ENCODE results near the gene TRIM33.

Gene TRIM33

DNA sequence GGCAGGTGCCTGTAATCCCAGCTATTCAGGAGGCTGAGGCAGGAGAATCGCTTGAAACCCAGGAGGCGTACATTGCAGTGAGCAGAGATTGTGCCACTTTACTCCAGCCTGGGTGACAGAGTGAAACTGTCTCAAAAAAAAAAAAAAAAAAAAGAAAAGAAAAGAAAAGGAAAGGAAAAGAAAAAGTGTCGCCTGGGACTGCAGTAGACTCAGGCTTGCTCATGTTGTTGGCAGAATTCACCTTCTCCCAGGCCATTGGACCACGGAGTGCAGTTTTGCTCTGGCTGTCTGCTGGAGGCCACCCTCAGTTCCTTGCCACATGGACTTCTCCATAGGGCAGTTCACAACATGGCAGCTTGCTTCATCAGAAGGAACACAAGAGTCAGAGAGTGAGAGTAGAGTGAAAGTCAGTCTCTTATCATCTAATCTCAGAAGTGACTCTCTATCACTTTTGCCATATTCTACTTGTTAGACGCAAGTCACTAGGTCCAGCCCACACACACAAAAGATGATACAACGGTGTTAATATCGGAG is 41.2 kb upstream of the TRIM33 start:
- no peak overlapping the region for H2BK15ac ChIP-seq (ENCODE audit: low read length)
- H3K4me2 ChIP-seq (ENCODE audit: insufficient read depth, low read length, poor library complexity, severe bottlenecking) = no peak overlapping the region
- WGBS, 2 donors (ENCODE audit: extremely low coverage in 2 of 2, insufficient read length in 2 of 2, insufficient replicate concordance in 1 of 2) = no CpG with 5 or more reads among the region's 7 CpGs
- H3K4me1 ChIP-seq (ENCODE audit: control insufficient read depth in 2 of 2, insufficient read depth in 1 of 2, low read depth in 1 of 2, low read length in 2 of 2) = no peaks in the 10 kb centered on the region
- H3K4me3 ChIP-seq (ENCODE audit: low read length in 2 of 2) = no peak overlapping the region
- no peak overlapping the region for H2BK5ac ChIP-seq (ENCODE audit: low read length)
- H3K27me3 ChIP-seq (ENCODE audit: control insufficient read depth in 3 of 3, insufficient read depth in 3 of 3, low read depth in 1 of 3, low read length in 3 of 3) = peaks cover 0 to 2% (median 0%) of the 10 kb centered on the region in 3 experiments
- no peak overlapping the region for H3K27ac ChIP-seq (replicated peaks; ENCODE audit: low read length)
- no peaks in the 10 kb centered on the region for H3K79me1 ChIP-seq (ENCODE audit: low read depth, low read length)
- no peak overlapping the region for H3K9ac ChIP-seq (ENCODE audit: low read depth, low read length, poor library complexity)
- H2BK120ac ChIP-seq (ENCODE audit: low read depth, low read length) = no peak overlapping the region
- H2BK12ac ChIP-seq (ENCODE audit: low read length) = no peak overlapping the region
- H3K4ac ChIP-seq (ENCODE audit: low read length) = no peak overlapping the region
- no peak overlapping the region for H4K8ac ChIP-seq (ENCODE audit: low read depth, low read length)
- H3K36me3 ChIP-seq (replicated peaks in 1 of 2; ENCODE audit: control insufficient read depth in 2 of 2, insufficient read depth in 2 of 2, low read length in 2 of 2) = no peaks in the 10 kb centered on the region
- H2AK5ac ChIP-seq (ENCODE audit: low read depth, low read length) = no peak overlapping the region
- H3K23ac ChIP-seq (ENCODE audit: low read depth, low read length, poor library complexity) = no peak overlapping the region
- H3K9me3 ChIP-seq (replicated peaks in 1 of 2; ENCODE audit: control insufficient read depth in 2 of 2, insufficient read depth in 1 of 2, low read depth in 1 of 2, low read length in 2 of 2) = peaks cover 0 to 3% of the 10 kb centered on the region in 2 donors
- DNase-seq (ENCODE audit: low spot score) = no peak
- no peak overlapping the region for H4K91ac ChIP-seq (ENCODE audit: low read depth, low read length, poor library complexity)
- H3K14ac ChIP-seq (ENCODE audit: low read length) = no peak overlapping the region
- no peak overlapping the region for H2AFZ ChIP-seq (ENCODE audit: low read length)
- no peak overlapping the region for H3K18ac ChIP-seq (ENCODE audit: low read length)

DNA sequence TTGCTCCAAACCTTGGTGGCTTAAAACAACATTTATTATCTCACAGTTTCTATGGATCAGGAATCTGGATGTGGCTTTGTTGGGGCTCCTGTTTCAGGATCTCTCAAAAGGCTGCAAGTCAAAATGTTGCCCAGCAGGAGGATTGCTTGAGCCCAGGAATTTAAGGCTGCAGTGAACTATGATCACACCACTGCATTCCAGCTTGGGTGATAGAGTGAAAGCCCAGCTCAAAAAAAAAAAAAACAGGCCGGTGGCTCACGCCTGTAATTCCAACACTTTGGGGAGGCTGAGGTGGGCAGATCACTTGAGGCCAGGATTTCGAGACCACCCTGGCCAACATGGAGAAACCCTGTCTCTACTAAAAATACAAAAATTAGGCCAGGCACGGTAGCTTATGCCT is 40.4 kb upstream of the TRIM33 start:
- no peak overlapping the region for H3K14ac ChIP-seq (ENCODE audit: low read length)
- H3K27me3 ChIP-seq (ENCODE audit: control insufficient read depth in 3 of 3, insufficient read depth in 3 of 3, low read depth in 1 of 3, low read length in 3 of 3) = peaks cover 0 to 2% (median 0%) of the 10 kb centered on the region in 3 experiments
- no peak overlapping the region for H2BK5ac ChIP-seq (ENCODE audit: low read length)
- H3K18ac ChIP-seq (ENCODE audit: low read length) = no peak overlapping the region
- H3K4ac ChIP-seq (ENCODE audit: low read length) = no peak overlapping the region
- H3K9me3 ChIP-seq (replicated peaks in 1 of 2; ENCODE audit: control insufficient read depth in 2 of 2, insufficient read depth in 1 of 2, low read depth in 1 of 2, low read length in 2 of 2) = peaks cover 0 to 3% of the 10 kb centered on the region in 2 donors
- no peak overlapping the region for H4K91ac ChIP-seq (ENCODE audit: low read depth, low read length, poor library complexity)
- H2BK15ac ChIP-seq (ENCODE audit: low read length) = no peak overlapping the region
- no peak overlapping the region for H4K8ac ChIP-seq (ENCODE audit: low read depth, low read length)
- no peak overlapping the region for H3K9ac ChIP-seq (ENCODE audit: low read depth, low read length, poor library complexity)
- no peaks in the 10 kb centered on the region for H3K36me3 ChIP-seq (replicated peaks in 1 of 2; ENCODE audit: control insufficient read depth in 2 of 2, insufficient read depth in 2 of 2, low read length in 2 of 2)
- H3K27ac ChIP-seq (replicated peaks; ENCODE audit: low read length) = no peak overlapping the region
- no peak overlapping the region for H3K4me2 ChIP-seq (ENCODE audit: insufficient read depth, low read length, poor library complexity, severe bottlenecking)
- no peak overlapping the region for H2AFZ ChIP-seq (ENCODE audit: low read length)
- no peak overlapping the region for H2BK12ac ChIP-seq (ENCODE audit: low read length)
- no peak overlapping the region for H3K4me3 ChIP-seq (ENCODE audit: low read length in 2 of 2)
- no CpG with 5 or more reads among the region's 4 CpGs for WGBS, 2 donors (ENCODE audit: extremely low coverage in 2 of 2, insufficient read length in 2 of 2, insufficient replicate concordance in 1 of 2)
- no peaks in the 10 kb centered on the region for H3K4me1 ChIP-seq (ENCODE audit: control insufficient read depth in 2 of 2, insufficient read depth in 1 of 2, low read depth in 1 of 2, low read length in 2 of 2)
- H3K23ac ChIP-seq (ENCODE audit: low read depth, low read length, poor library complexity) = no peak overlapping the region
- DNase-seq (ENCODE audit: low spot score) = no peak
- H3K79me1 ChIP-seq (ENCODE audit: low read depth, low read length) = no peaks in the 10 kb centered on the region
- no peak overlapping the region for H2BK120ac ChIP-seq (ENCODE audit: low read depth, low read length)
- no peak overlapping the region for H2AK5ac ChIP-seq (ENCODE audit: low read depth, low read length)

DNA sequence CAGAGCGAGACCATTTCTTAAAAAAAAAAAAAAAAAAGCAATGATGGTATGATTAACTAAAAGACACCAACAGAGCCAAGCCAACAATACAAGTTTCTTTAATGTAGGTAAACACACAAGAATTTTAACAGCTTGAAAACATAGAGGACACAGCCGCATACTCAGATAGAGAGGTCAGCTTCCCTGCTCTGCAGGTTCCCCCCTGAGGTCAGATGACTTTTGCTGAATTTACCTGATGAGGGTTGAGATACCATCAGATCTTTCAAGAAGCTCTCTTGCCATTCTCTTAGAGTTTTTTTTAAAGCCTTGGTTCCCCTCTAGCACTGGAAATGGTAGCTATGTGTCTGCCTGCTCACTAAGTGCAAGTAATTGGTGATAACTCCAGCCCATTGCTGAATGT is 39.3 kb upstream of the TRIM33 start:
- no peak overlapping the region for H2AK5ac ChIP-seq (ENCODE audit: low read depth, low read length)
- H2AFZ ChIP-seq (ENCODE audit: low read length) = no peak overlapping the region
- no peak overlapping the region for H4K91ac ChIP-seq (ENCODE audit: low read depth, low read length, poor library complexity)
- no peak overlapping the region for H3K27ac ChIP-seq (replicated peaks; ENCODE audit: low read length)
- H3K4me3 ChIP-seq (ENCODE audit: low read length in 2 of 2) = no peak overlapping the region
- H3K79me1 ChIP-seq (ENCODE audit: low read depth, low read length) = no peaks in the 10 kb centered on the region
- no CpG with 5 or more reads among the region's 2 CpGs for WGBS, 2 donors (ENCODE audit: extremely low coverage in 2 of 2, insufficient read length in 2 of 2, insufficient replicate concordance in 1 of 2)
- H3K23ac ChIP-seq (ENCODE audit: low read depth, low read length, poor library complexity) = no peak overlapping the region
- H3K14ac ChIP-seq (ENCODE audit: low read length) = no peak overlapping the region
- peaks cover 0 to 3% of the 10 kb centered on the region in 2 donors for H3K9me3 ChIP-seq (replicated peaks in 1 of 2; ENCODE audit: control insufficient read depth in 2 of 2, insufficient read depth in 1 of 2, low read depth in 1 of 2, low read length in 2 of 2)
- no peaks in the 10 kb centered on the region for H3K36me3 ChIP-seq (replicated peaks in 1 of 2; ENCODE audit: control insufficient read depth in 2 of 2, insufficient read depth in 2 of 2, low read length in 2 of 2)
- H3K4me1 ChIP-seq (ENCODE audit: control insufficient read depth in 2 of 2, insufficient read depth in 1 of 2, low read depth in 1 of 2, low read length in 2 of 2) = no peaks in the 10 kb centered on the region
- H2BK5ac ChIP-seq (ENCODE audit: low read length) = no peak overlapping the region
- H3K4ac ChIP-seq (ENCODE audit: low read length) = no peak overlapping the region
- no peak overlapping the region for H4K8ac ChIP-seq (ENCODE audit: low read depth, low read length)
- H3K27me3 ChIP-seq (ENCODE audit: control insufficient read depth in 3 of 3, insufficient read depth in 3 of 3, low read depth in 1 of 3, low read length in 3 of 3) = peaks cover 0 to 2% (median 0%) of the 10 kb centered on the region in 3 experiments
- no peak overlapping the region for H2BK12ac ChIP-seq (ENCODE audit: low read length)
- H2BK15ac ChIP-seq (ENCODE audit: low read length) = no peak overlapping the region
- no peak overlapping the region for H3K9ac ChIP-seq (ENCODE audit: low read depth, low read length, poor library complexity)
- H3K18ac ChIP-seq (ENCODE audit: low read length) = no peak overlapping the region
- H2BK120ac ChIP-seq (ENCODE audit: low read depth, low read length) = no peak overlapping the region
- no peak overlapping the region for H3K4me2 ChIP-seq (ENCODE audit: insufficient read depth, low read length, poor library complexity, severe bottlenecking)
- no peak for DNase-seq (ENCODE audit: low spot score)

DNA sequence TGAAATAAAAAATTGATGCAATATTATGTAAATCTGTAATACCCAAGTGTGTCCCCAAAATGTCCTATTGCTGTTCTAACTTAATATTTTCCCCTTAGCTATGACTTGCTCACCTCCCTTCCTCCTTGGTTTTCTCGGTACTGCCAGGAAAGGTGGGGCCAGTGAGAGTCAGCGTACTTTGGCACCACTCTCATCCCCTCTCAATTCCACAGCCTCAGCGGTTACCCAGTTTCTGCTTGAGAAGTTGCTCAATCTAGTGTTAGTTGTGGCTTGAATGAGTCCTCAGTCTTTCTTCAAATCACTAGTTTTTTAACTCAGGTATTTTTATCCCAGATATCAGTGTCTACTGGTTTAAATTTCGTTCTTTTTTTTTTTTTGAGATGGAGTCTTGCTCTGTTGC is 38.1 kb upstream of the TRIM33 start:
- H3K27ac ChIP-seq (replicated peaks; ENCODE audit: low read length) = no peak overlapping the region
- no peak overlapping the region for H3K18ac ChIP-seq (ENCODE audit: low read length)
- H3K36me3 ChIP-seq (replicated peaks in 1 of 2; ENCODE audit: control insufficient read depth in 2 of 2, insufficient read depth in 2 of 2, low read length in 2 of 2) = no peaks in the 10 kb centered on the region
- no peaks in the 10 kb centered on the region for H3K4me1 ChIP-seq (ENCODE audit: control insufficient read depth in 2 of 2, insufficient read depth in 1 of 2, low read depth in 1 of 2, low read length in 2 of 2)
- H2BK5ac ChIP-seq (ENCODE audit: low read length) = no peak overlapping the region
- no peak overlapping the region for H3K4me3 ChIP-seq (ENCODE audit: low read length in 2 of 2)
- no peak overlapping the region for H2BK15ac ChIP-seq (ENCODE audit: low read length)
- H3K4me2 ChIP-seq (ENCODE audit: insufficient read depth, low read length, poor library complexity, severe bottlenecking) = no peak overlapping the region
- DNase-seq (ENCODE audit: low spot score) = no peak
- WGBS, 2 donors (ENCODE audit: extremely low coverage in 2 of 2, insufficient read length in 2 of 2, insufficient replicate concordance in 1 of 2) = no CpG with 5 or more reads among the region's 4 CpGs
- peaks cover 0 to 3% of the 10 kb centered on the region in 2 donors for H3K9me3 ChIP-seq (replicated peaks in 1 of 2; ENCODE audit: control insufficient read depth in 2 of 2, insufficient read depth in 1 of 2, low read depth in 1 of 2, low read length in 2 of 2)
- H3K4ac ChIP-seq (ENCODE audit: low read length) = no peak overlapping the region
- H3K14ac ChIP-seq (ENCODE audit: low read length) = no peak overlapping the region
- no peak overlapping the region for H3K23ac ChIP-seq (ENCODE audit: low read depth, low read length, poor library complexity)
- H4K8ac ChIP-seq (ENCODE audit: low read depth, low read length) = no peak overlapping the region
- H3K9ac ChIP-seq (ENCODE audit: low read depth, low read length, poor library complexity) = no peak overlapping the region
- H3K79me1 ChIP-seq (ENCODE audit: low read depth, low read length) = no peaks in the 10 kb centered on the region
- no peak overlapping the region for H2AK5ac ChIP-seq (ENCODE audit: low read depth, low read length)
- no peak overlapping the region for H4K91ac ChIP-seq (ENCODE audit: low read depth, low read length, poor library complexity)
- no peak overlapping the region for H2BK12ac ChIP-seq (ENCODE audit: low read length)
- peaks cover 0 to 2% (median 0%) of the 10 kb centered on the region in 3 experiments for H3K27me3 ChIP-seq (ENCODE audit: control insufficient read depth in 3 of 3, insufficient read depth in 3 of 3, low read depth in 1 of 3, low read length in 3 of 3)
- no peak overlapping the region for H2AFZ ChIP-seq (ENCODE audit: low read length)
- H2BK120ac ChIP-seq (ENCODE audit: low read depth, low read length) = no peak overlapping the region

Measured in neuronal stem cell (in vitro differentiated cells).